GM18870 (cell line): Measurements from ENCODE around the gene FBXL13.
"Not testable (repeated sequence)": the region's sequence is repeated elsewhere in the genome, so short reads cannot be mapped to it uniquely, and the experiment has no call there.

Experiments used
- ATAC-seq: cut with Tn5 transposase; IDR thresholded peaks from one replicate; pipeline ENCODE4 v1.9.1; 2021; ENCODE audit warnings: moderate library complexity; ENCODE audit not compliant: unreplicated experiment

Gene FBXL13

GRCh38 chr7:103080923-103081322, 6.3 kb upstream of the FBXL13 start:
- no peak for ATAC-seq

DNA sequence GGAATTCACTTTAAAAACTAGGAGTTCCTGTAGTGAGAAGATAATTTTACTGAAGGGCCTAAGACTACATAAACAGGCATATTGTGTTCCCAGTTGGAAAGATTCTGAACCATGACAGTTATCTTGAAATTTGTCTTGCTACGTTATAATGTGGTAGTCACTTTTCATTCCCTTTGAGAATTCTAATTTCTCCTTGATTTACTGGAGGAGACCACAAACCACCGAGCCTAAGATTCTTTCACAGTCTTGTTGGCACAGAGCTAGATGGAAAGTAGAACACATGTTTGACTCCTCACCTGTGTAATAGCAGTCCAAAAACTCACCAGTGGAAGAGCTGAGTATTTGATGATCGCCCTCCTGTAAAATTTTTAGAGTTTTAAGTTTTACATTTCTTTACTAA, 5.2 kb upstream of the FBXL13 start:
- no peak for ATAC-seq

GRCh38 chr7:103078226-103078625, 3.6 kb upstream of the FBXL13 start:
- ATAC-seq, result not testable (repeated sequence)

DNA sequence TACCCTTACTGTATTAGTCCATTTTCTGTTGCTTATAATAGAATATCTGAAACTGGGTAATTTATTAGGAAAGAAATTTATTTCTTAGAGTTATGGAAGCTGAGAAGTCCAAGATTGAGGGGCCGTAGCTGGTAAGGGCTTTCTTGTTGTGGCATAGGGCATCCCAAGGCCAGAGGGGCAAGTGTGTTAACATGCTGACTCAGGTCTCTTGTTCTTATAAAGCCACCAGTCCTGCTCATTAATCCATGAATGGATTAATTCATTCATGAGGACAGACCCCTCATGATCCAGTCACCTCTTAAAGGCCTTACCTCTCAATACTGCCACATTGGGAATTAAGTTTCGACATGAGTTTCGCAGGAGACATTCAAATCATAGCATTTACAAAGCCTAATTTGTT, 2.7 kb upstream of the FBXL13 start:
- no peak for ATAC-seq

GRCh38 chr7:103076764-103077163, 2.2 kb upstream of the FBXL13 start:
- no peak for ATAC-seq

DNA sequence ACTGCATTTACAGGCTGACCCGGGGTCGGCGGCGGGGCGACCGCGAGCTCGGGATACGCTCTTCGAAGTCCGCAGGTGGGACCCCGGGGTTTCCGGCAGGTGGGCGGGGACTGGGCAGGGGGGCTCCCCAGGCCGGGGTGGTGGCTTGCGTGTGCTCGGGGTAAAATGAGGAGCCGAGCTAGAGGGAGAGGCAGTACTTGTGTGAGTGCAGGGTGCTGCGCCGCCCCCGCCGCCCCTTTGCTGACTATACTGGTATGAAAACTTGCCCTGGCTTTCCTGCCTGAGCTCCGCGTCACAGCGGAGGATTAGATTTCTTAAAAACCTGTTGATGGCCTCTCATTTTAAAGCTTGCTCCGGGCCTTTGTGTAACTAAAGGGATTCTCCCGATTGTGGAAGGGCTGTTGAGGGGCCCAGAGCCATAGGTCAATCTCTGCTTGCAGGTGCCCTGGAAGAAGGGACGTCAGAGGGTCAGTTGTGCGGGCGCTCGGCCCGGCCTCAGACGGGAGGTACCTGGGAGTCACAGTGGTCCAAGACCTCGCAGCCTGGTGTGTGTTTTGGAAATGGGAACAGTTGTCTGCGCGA, 832 bp upstream of the FBXL13 start:
- peak; percentile 36 for ATAC-seq

GRCh38 chr7:103073989-103074518, 542 bp downstream of the FBXL13 start:
- no peak for ATAC-seq

DNA sequence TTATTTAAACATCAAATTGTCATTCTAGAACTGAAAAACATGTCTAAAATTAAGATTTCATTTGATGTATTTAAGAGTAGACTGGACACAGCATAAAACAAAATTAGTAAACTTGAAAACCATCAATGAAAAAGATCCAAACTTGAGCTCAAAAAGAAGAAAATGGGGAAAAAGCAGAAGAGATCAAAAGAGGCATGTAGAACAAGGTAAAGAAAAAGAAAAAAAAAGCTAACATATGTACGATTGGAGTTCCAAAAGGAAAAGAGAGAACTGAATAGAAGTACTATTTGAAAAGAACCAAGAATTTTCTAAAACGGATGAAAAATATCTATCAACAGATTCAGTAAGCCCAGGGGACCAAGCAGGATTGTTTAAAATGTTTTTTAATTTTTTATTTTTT, 3.6 kb downstream of the FBXL13 start:
- no peak for ATAC-seq

- ATAC-seq, result no peak
Measured at GRCh38 chr7:103068414-103069403, 5.9 kb downstream of the FBXL13 start.

GRCh38 chr7:103065667-103066066, 8.9 kb downstream of the FBXL13 start:
- no peak for ATAC-seq

DNA sequence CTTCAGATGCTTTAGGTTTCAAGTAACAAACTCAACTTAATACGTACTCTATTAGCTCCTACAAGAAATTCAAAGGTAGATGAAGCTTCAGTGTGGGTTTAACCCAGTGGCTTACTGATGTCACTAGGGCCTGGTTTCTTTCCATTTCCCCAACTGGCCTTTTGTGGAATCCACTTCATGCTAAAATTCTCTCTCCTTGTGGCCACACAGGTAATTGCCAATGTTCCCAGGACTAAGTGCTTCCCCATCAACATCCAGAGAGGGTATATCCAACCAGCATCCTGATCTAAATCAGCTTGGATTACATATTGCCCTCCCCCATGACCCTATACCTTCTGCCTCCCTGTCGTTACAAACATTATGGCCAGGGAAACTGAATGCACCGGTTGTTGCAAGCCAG, 10.7 kb downstream of the FBXL13 start:
- ATAC-seq, result no peak

GRCh38 chr7:103059471-103059870, 15.1 kb downstream of the FBXL13 start:
- ATAC-seq, result no peak

DNA sequence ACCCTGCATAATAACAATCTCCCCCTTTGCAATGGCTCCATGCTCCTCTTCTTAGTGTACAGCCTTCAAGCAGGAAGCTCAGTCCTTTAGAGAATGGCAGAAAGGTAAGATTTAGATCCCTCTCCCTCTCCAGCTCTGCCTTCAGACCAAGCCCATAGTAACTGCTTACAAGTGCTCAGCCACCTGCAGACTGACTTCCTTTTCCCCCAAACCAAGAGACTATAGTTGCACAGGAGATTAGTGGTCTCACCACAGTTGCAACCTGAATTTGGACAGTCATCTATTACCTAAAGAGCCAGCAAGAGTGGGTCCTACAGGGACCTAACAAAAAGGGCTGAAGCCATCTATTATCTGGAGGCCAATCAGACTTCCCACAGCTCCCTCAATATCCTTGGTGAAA, 16.5 kb downstream of the FBXL13 start:
- no peak for ATAC-seq

DNA sequence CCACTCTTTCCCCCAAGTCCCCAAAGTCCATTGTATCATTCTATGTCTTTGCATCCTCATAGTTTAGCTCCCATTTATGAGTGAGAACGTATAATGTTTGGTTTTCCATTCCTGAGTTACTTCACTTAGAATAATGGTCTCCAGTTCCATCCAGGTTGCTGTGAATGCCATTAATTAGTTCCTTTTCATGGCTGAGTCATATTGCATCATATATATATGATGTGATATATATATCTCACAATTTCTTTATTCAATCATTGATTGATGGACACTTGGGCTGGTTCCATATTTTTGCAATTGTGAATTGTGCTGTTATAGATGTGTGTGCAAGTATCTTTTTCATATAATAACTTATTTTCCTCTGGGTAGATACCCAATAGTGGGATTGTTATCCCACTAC, 18.6 kb downstream of the FBXL13 start:
- not testable (repeated sequence) for ATAC-seq

DNA sequence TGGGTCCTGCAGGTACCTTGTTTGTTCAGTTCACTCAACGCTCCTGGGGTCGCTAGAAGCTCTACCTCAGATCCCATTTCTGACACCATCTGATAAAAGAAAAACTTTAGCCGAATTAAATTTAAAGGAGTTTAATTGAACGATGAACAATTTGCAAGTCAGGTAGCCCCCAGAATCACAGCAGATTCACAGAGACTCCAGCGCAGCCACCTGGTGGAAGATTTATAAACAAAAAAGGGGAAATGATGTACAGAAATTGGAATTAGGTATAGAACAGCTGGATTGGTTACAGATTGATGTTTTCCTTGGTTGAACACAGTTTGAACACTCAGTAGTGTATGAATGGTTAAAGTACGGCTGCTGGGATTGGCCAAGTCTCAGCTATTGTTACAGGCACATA, 23.1 kb downstream of the FBXL13 start:
- no peak for ATAC-seq

DNA sequence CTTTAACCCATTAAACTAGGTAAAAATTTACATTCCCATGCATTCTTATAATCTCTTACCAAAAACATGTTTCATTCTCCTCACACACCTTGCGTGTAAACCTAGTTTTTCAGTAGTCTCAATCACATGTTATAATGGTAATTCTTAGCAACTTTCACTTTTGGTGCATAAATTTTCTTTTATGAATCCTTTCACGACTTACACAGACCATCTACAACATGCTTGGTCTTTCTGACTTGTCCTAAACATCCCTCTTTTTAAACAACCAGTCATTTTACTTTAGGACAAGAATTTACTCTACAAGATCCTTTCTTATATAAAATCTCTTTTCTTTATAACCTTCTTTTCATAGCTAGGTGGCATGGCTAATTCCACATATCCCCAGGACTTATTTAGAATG, 25.8 kb downstream of the FBXL13 start:
- no peak for ATAC-seq

GRCh38 chr7:103041815-103042214, 32.8 kb downstream of the FBXL13 start:
- ATAC-seq, result not testable (repeated sequence)

- not testable (repeated sequence) for ATAC-seq
Measured at GRCh38 chr7:103037823-103038739, 36.5 kb downstream of the FBXL13 start.

- no peak for ATAC-seq
Measured at GRCh38 chr7:103037476-103037822, 37.1 kb downstream of the FBXL13 start.

DNA sequence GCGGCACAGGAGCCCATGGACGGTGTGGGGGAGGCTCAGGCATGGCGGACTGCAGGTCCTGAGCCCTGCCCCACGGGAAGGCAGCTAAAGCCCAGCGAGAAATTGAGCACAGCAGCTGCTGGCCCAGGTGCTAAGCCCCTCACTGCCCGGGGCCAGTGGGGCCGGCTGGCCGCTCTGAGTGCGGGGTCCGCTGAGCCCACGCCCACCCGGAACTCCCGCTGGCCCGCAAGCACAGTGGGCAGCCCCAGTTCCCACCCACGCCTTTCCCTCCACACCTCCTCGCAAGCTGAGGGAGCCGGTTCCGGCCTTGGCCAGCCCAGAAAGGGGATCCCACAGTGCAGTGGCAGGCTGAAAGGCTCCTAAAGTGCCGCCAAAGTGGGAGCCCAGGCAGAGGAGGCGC, 40.3 kb downstream of the FBXL13 start:
- not testable (repeated sequence) for ATAC-seq

GRCh38 chr7:103031781-103032180, 42.8 kb downstream of the FBXL13 start:
- ATAC-seq, result no peak
